ENCODE results near the gene ZNF511. TPM values are rescaled to one million over a fixed set of nuclear protein-coding genes. Genes with fewer than 3 reads are reported as not detected.
A peak's percentile ranks its signal among the peaks of the same experiment; 100 is the strongest.

Gene ZNF511
- total RNA-seq, 2 experiments from 2014 or later, result 38.1 to 40.9 TPM

- H3K27me3 Mint-ChIP-seq, result peaks cover 26% of the 10 kb centered on the region
- no peak for TF ChIP-seq CTCF (IDR thresholded peaks at IDR 0.05)
Observed at GRCh38 chr10:133332936-133333699, 24.4 kb downstream of the ZNF511 start.

GRCh38 chr10:133334503-133335245 is 26.0 kb downstream of the ZNF511 start:
- H3K27ac ChIP-seq (ENCODE audit: low read depth in 1 of 2, low read length in 2 of 2), result peak overlapping the region; percentile 53 to 78
- DNase-seq (peak in 5 of 14 experiments; percentile 13 to 65 (median 55)), ATAC-seq (ENCODE audit: poor library complexity) (peak; percentile 10)
- peaks cover 46% of the 10 kb centered on the region for H3K4me1 ChIP-seq (ENCODE audit: insufficient read depth, low read length)
- Mint-ChIP-seq H3K27ac (peak overlapping the region; percentile 86), H3K27me3 (peaks cover 14% of the 10 kb centered on the region), H3K9me3 (peaks cover 4% of the 10 kb centered on the region), H3K4me1 (ENCODE audit: low read depth) (peaks cover 7% of the 10 kb centered on the region), H3K36me3 (ENCODE audit: low read depth) (peaks cover 4% of the 10 kb centered on the region), H3K4me3 (peak overlapping the region; percentile 84)
- intact Hi-C loops (cut with DNase I, micrococcal nuclease), result loop anchor here (5.0 kb wide), 2 partner anchors 38 to 58 kb away; partner anchors contain the start of genes ECHS1 (in 1 of the 2) and MTG1 (in 1 of the 2)
- H3K36me3 ChIP-seq (ENCODE audit: insufficient read depth, low read length), result no peaks in the 10 kb centered on the region
- TF ChIP-seq CTCF (IDR thresholded peaks at IDR 0.05), result no peak
- CTCF ChIA-PET, result no interaction called here
- H3K27me3 ChIP-seq (ENCODE audit: control insufficient read depth in 1 of 2, insufficient read depth in 2 of 2, low read length in 2 of 2), result no peaks in the 10 kb centered on the region
- H3K4me3 ChIP-seq (ENCODE audit: low read length), result peak overlapping the region; percentile 58
- peaks cover 0 to 13% of the 10 kb centered on the region in 2 experiments for H3K9me3 ChIP-seq (ENCODE audit: control insufficient read depth in 1 of 2, insufficient read depth in 1 of 2, low read length in 2 of 2)
- POLR2A ChIA-PET, result no interaction called here

More at GRCh38 chr10:133332936-133333699, 24.4 kb downstream of the ZNF511 start:
- ChIA-PET CTCF (no interaction called here), POLR2A (no interaction called here)
- peaks cover 13 to 14% of the 10 kb centered on the region in 2 experiments for H3K27me3 ChIP-seq (ENCODE audit: control insufficient read depth in 1 of 2, insufficient read depth in 2 of 2, low read length in 2 of 2)
- DNase-seq (no peak), ATAC-seq (ENCODE audit: poor library complexity) (no peak)
- peaks cover 0 to 20% of the 10 kb centered on the region in 2 experiments for H3K9me3 ChIP-seq (ENCODE audit: control insufficient read depth in 1 of 2, insufficient read depth in 1 of 2, low read length in 2 of 2)
- Mint-ChIP-seq H3K4me3 (peak overlapping the region; percentile 70), H3K4me1 (ENCODE audit: low read depth) (peaks cover 12% of the 10 kb centered on the region), H3K27ac (peak overlapping the region; percentile 82), H3K9me3 (peaks cover 4% of the 10 kb centered on the region), H3K36me3 (ENCODE audit: low read depth) (peaks cover 4% of the 10 kb centered on the region)
- intact Hi-C loops (cut with DNase I, micrococcal nuclease), result no loop called here
- H3K27ac ChIP-seq (ENCODE audit: low read depth in 1 of 2, low read length in 2 of 2), result no peak overlapping the region
- no peaks in the 10 kb centered on the region for H3K36me3 ChIP-seq (ENCODE audit: insufficient read depth, low read length)
- peaks cover 46% of the 10 kb centered on the region for H3K4me1 ChIP-seq (ENCODE audit: insufficient read depth, low read length)
- H3K4me3 ChIP-seq (ENCODE audit: low read length), result no peak overlapping the region

- H3K36me3 ChIP-seq (ENCODE audit: insufficient read depth, low read length), result no peaks in the 10 kb centered on the region
- ATAC-seq (ENCODE audit: poor library complexity) (peak; percentile 56), DNase-seq (peak; percentile 67 to 96 (median 83))
- peak overlapping the region; percentile 58 for H3K4me3 ChIP-seq (ENCODE audit: low read length)
- H3K9me3 Mint-ChIP-seq, result peaks cover 4% of the 10 kb centered on the region
- intact Hi-C loops (cut with DNase I, micrococcal nuclease), result loop anchor here (2.0 to 5.0 kb wide), 4 partner anchors 21 to 57 kb away; partner anchors contain the start of genes ECHS1 (in 1 of the 2), FUOM (in 1 of the 2) and MTG1 (in 1 of the 2)
- TF ChIP-seq CTCF (IDR thresholded peaks at IDR 0.05), result no peak
- H3K9me3 ChIP-seq (ENCODE audit: control insufficient read depth in 1 of 2, insufficient read depth in 1 of 2, low read length in 2 of 2), result peaks cover 0 to 13% of the 10 kb centered on the region in 2 experiments
- peak overlapping the region; percentile 81 for H3K4me3 Mint-ChIP-seq
- H3K4me1 Mint-ChIP-seq (ENCODE audit: low read depth), result peaks cover 6% of the 10 kb centered on the region
- H3K27me3 Mint-ChIP-seq, result peaks cover 12% of the 10 kb centered on the region
- H3K27ac Mint-ChIP-seq, result peak overlapping the region; percentile 86
- peaks cover 4% of the 10 kb centered on the region for H3K36me3 Mint-ChIP-seq (ENCODE audit: low read depth)
- ChIA-PET CTCF (no interaction called here), POLR2A (interaction anchor here (0.7 to 2.0 kb wide), 9 partner anchors 11 to 73 kb away, joined by 3 to 12 read pairs (median 5); partner anchors contain the start of genes FUOM and PAOX)
- peak overlapping the region; percentile 53 to 78 for H3K27ac ChIP-seq (ENCODE audit: low read depth in 1 of 2, low read length in 2 of 2)
- H3K27me3 ChIP-seq (ENCODE audit: control insufficient read depth in 1 of 2, insufficient read depth in 2 of 2, low read length in 2 of 2), result no peaks in the 10 kb centered on the region
- peaks cover 41% of the 10 kb centered on the region for H3K4me1 ChIP-seq (ENCODE audit: insufficient read depth, low read length)
Observed at GRCh38 chr10:133335246-133336117, 26.8 kb downstream of the ZNF511 start.

All from CD4-positive, alpha-beta T cell (primary cell).